Neural crest cell (in vitro differentiated cells): ENCODE measurements around the gene SPINK8. TPM values are rescaled to one million over a fixed set of nuclear protein-coding genes. Genes with fewer than 3 reads are reported as not detected.

ENCODE experiments used
- DNase-seq: peaks from one replicate; pipeline ENCODE4 v3.0.0; 2021; ENCODE audit warnings: low read depth, mixed read lengths, low spot score
- H3K27ac Mint-ChIP-seq: one replicate; pipeline ENCODE4 v1.8.0; 2021; ENCODE audit warnings: mild to moderate bottlenecking, mixed read lengths; ENCODE audit not compliant: unreplicated experiment
- H3K27me3 Mint-ChIP-seq: 2 replicates; pipeline ENCODE4 v1.8.0; 2021; ENCODE audit warnings: low read depth, mild to moderate bottlenecking, mixed read lengths
- H3K36me3 Mint-ChIP-seq: 2 replicates; pipeline ENCODE4 v1.8.0; 2021; ENCODE audit warnings: low read depth, mild to moderate bottlenecking, mixed read lengths
- H3K4me1 Mint-ChIP-seq: 2 replicates; pipeline ENCODE4 v1.8.0; 2021; ENCODE audit warnings: mixed read lengths
- H3K4me3 Mint-ChIP-seq: one replicate; pipeline ENCODE4 v1.8.0; 2021; ENCODE audit warnings: mild to moderate bottlenecking, mixed read lengths
- H3K9me3 Mint-ChIP-seq: 2 replicates; pipeline ENCODE4 v1.8.0; 2021; ENCODE audit warnings: mixed read lengths
- CTCF ChIP-seq: fragments of 200-600 bp; sonication (generic); conservative IDR thresholded peaks from 2 replicates; pipeline ENCODE4 v1.5.0; 2021; ENCODE audit warnings: antibody characterized with exemption, mild to moderate bottlenecking
- total RNA-seq: library from RNA; stranded (reverse); gene quantifications from 2 replicates; pipeline ENCODE4 v1.2.1, GENCODE V29; 2021

The SPINK8 gene
- total RNA-seq, 1 donor from 2014 or later = not detected

DNA sequence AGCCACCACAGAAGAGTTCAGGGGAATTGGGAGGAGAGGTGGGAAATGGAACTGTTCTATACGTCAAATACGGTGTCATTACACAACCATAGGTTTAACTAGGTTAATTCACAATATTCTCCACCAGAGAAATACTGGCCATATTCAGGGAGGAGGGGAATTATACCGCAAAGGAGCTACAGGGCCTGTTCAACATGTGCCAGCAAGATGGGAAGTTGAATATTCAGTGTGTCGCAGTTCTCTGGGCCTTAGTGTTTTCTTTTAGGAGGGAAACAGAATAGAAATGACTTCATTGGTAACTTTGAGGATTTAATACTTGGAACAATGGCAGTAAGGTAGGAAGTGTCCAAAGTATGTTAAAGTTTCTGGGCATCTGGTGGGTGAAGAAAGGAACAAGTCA is 20.5 kb upstream of the SPINK8 start:
- Mint-ChIP-seq H3K36me3 (no peaks in the 10 kb centered on the region), H3K27ac (no peak overlapping the region), H3K27me3 (peaks cover 9% of the 10 kb centered on the region), H3K4me1 (no peaks in the 10 kb centered on the region), H3K4me3 (no peak overlapping the region), H3K9me3 (peaks cover 8% of the 10 kb centered on the region)
- no peak for TF ChIP-seq CTCF
- no peak for DNase-seq

DNA sequence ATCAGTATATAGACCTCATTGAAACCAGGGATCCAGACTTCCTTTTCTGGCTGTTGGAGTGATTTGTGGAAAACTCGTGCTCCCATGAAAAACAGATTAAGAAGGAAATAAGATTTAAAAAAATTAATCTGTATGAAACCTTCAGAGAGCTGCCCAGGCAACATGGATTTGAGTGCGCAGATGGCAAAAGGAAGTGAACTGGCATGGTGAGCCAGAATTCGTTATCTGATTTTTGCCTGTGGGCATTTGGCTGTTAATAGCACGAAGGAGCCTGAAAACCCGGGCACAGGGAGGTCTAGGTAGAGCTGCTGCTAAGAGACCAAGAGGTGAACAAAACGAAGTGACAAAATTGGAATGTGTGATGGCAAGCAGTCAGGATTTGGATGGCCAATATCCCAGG is 19.1 kb upstream of the SPINK8 start:
- no peak overlapping the region for H3K27ac Mint-ChIP-seq
- H3K27me3 Mint-ChIP-seq = peaks cover 8% of the 10 kb centered on the region
- no peak for DNase-seq
- no peaks in the 10 kb centered on the region for H3K36me3 Mint-ChIP-seq
- H3K4me1 Mint-ChIP-seq = no peaks in the 10 kb centered on the region
- no peak overlapping the region for H3K4me3 Mint-ChIP-seq
- peaks cover 8% of the 10 kb centered on the region for H3K9me3 Mint-ChIP-seq
- no peak for TF ChIP-seq CTCF

GRCh38 chr3:48347500-48347899 is 14.0 kb upstream of the SPINK8 start:
- no peak for TF ChIP-seq CTCF
- Mint-ChIP-seq H3K27me3 (peaks cover 5% of the 10 kb centered on the region), H3K9me3 (no peaks in the 10 kb centered on the region), H3K27ac (no peak overlapping the region), H3K36me3 (no peaks in the 10 kb centered on the region), H3K4me1 (peaks cover 3% of the 10 kb centered on the region), H3K4me3 (no peak overlapping the region)
- no peak for DNase-seq

DNA sequence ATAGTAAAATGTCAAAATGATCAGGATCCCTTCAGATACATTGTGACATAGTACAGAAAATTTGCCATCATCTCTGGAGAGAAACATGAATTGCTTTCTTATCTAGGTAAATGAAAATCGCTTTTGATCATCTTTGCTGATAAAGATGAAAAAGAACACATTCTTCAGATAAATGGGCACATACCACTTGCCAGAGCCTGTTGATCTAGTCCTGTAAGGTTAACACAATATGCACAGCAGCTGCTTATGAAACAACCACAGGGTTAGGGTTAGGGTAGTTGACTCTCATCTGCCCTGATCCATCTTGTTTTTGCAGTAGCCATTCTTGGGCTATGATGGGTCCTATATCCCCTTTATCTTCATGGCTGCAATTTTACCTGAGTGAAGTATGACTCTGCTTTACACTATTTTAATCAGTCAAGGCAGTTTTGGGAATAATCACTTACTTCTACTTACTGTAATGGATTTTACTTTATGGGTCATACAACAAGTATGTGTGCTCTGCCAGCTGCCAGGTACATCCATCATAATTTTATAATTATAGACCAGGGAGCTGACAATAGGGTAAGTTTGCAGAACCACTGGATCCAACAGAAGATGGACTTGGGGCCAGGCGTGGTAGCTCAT is 12.6 kb upstream of the SPINK8 start:
- H3K27me3 Mint-ChIP-seq = peaks cover 2% of the 10 kb centered on the region
- peaks cover 3% of the 10 kb centered on the region for H3K4me1 Mint-ChIP-seq
- no peak for TF ChIP-seq CTCF
- no peak for DNase-seq
- no peaks in the 10 kb centered on the region for H3K9me3 Mint-ChIP-seq
- H3K36me3 Mint-ChIP-seq = no peaks in the 10 kb centered on the region
- H3K4me3 Mint-ChIP-seq = no peak overlapping the region
- no peak overlapping the region for H3K27ac Mint-ChIP-seq

- H3K4me3 Mint-ChIP-seq = no peak overlapping the region
- peaks cover 3% of the 10 kb centered on the region for H3K4me1 Mint-ChIP-seq
- H3K27ac Mint-ChIP-seq = no peak overlapping the region
- peaks cover 2% of the 10 kb centered on the region for H3K27me3 Mint-ChIP-seq
- H3K9me3 Mint-ChIP-seq = no peaks in the 10 kb centered on the region
- TF ChIP-seq CTCF = no peak
- no peaks in the 10 kb centered on the region for H3K36me3 Mint-ChIP-seq
- DNase-seq = no peak
These were observed 11.5 kb upstream of the SPINK8 start for GRCh38 chr3:48344867-48345507.
